Endothelial cell (in vitro differentiated cells): Measurements from ENCODE around the gene TCF15. TPM values are rescaled to one million over a fixed set of nuclear protein-coding genes. Genes with fewer than 3 reads are reported as not detected.
A peak's percentile ranks its signal among the peaks of the same experiment; 100 is the strongest.

ENCODE experiments used
- DNase-seq: peaks from one replicate; pipeline ENCODE4 v3.0.0; 2021; ENCODE audit warnings: low spot score
- H3K27ac Mint-ChIP-seq: one replicate; pipeline ENCODE4 v1.8.0; 2021; ENCODE audit warnings: mixed read lengths, inconsistent platforms; ENCODE audit not compliant: unreplicated experiment
- H3K27me3 Mint-ChIP-seq: one replicate; pipeline ENCODE4 v1.8.0; 2021; ENCODE audit warnings: mild to moderate bottlenecking, moderate library complexity, mixed read lengths, inconsistent platforms; ENCODE audit not compliant: unreplicated experiment
- H3K36me3 Mint-ChIP-seq: one replicate; pipeline ENCODE4 v1.8.0; 2021; ENCODE audit warnings: mild to moderate bottlenecking, low read depth, mixed read lengths, inconsistent platforms; ENCODE audit not compliant: unreplicated experiment
- H3K4me1 Mint-ChIP-seq: one replicate; pipeline ENCODE4 v1.8.0; 2021; ENCODE audit warnings: mild to moderate bottlenecking, mixed read lengths, inconsistent platforms; ENCODE audit not compliant: unreplicated experiment
- H3K4me3 Mint-ChIP-seq: one replicate; pipeline ENCODE4 v1.8.0; 2021; ENCODE audit warnings: mild to moderate bottlenecking, mixed read lengths, inconsistent platforms; ENCODE audit not compliant: unreplicated experiment
- H3K9me3 Mint-ChIP-seq: one replicate; pipeline ENCODE4 v1.8.0; 2021; ENCODE audit warnings: mixed read lengths, inconsistent platforms; ENCODE audit not compliant: unreplicated experiment
- total RNA-seq: library from RNA; stranded (reverse); fragmentation: NEBNext Ultra II Directional; extraction: Animal tissue kit (Norgen Biotek cat#: 25700); gene quantifications from one replicate; pipeline ENCODE4 v1.2.1, GENCODE V29; 2021; ENCODE audit not compliant: unreplicated experiment
- TF ChIP-seq, protein P1 (sequence below): fragments of 200-600 bp; sonication (generic); IDR thresholded peaks from one replicate; pipeline ENCODE4 v1.5.0; 2021; ENCODE audit warnings: antibody characterized with exemption; ENCODE audit not compliant: unreplicated experiment

The TCF15 gene
- total RNA-seq, 1 donor from 2014 or later = 6.6 TPM

DNA sequence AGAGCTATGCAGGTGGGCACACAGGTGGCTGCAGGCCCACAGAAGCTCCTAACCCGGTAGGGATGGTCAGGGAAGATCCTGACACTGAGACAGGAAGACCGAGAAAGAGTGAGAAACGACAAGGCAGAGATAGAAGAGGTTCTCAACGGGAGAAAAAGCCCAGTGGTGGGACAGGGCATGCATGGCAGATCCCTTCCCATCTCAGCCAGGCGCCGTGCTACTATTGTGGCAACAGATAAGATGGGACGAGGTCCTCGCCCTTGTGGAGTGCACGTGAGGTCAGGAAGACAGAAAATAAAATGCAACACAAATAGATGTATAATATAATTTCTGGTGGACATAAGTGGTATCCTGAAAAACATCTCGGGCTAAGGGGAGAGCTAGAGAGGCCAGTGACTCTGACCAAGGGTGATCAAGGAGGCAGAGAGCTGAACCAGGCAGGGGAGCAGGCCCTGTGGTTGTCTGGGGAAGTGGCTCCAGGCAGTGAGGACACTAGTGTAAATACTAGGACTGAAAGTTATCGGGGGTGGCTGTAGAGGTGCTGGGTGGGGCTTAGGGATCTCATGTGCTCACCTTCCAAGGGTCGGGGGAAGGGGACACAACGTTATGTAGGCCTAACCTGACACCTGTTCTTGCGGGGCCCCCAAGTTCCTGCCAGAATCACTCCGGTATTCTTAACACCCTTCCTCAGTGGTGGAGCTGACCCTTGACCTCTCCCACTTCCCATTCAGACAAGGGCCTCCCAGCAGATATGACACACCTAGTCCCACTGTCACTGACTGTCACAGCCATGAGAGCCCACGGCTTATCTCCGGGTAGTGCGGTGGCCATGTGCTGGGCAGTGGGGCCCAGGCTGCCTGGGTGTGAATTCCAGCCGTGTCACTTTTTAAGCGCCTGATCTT, 41.9 kb upstream of the TCF15 start:
- H3K36me3 Mint-ChIP-seq = peaks cover 15% of the 10 kb centered on the region
- TF ChIP-seq, protein P1, sequence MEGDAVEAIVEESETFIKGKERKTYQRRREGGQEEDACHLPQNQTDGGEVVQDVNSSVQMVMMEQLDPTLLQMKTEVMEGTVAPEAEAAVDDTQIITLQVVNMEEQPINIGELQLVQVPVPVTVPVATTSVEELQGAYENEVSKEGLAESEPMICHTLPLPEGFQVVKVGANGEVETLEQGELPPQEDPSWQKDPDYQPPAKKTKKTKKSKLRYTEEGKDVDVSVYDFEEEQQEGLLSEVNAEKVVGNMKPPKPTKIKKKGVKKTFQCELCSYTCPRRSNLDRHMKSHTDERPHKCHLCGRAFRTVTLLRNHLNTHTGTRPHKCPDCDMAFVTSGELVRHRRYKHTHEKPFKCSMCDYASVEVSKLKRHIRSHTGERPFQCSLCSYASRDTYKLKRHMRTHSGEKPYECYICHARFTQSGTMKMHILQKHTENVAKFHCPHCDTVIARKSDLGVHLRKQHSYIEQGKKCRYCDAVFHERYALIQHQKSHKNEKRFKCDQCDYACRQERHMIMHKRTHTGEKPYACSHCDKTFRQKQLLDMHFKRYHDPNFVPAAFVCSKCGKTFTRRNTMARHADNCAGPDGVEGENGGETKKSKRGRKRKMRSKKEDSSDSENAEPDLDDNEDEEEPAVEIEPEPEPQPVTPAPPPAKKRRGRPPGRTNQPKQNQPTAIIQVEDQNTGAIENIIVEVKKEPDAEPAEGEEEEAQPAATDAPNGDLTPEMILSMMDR = no peak
- no peak overlapping the region for H3K27ac Mint-ChIP-seq
- H3K4me3 Mint-ChIP-seq = peak overlapping the region; percentile 51
- H3K9me3 Mint-ChIP-seq = no peaks in the 10 kb centered on the region
- H3K4me1 Mint-ChIP-seq = peaks cover 22% of the 10 kb centered on the region
- DNase-seq = no peak
- H3K27me3 Mint-ChIP-seq = peaks cover 8% of the 10 kb centered on the region

DNA sequence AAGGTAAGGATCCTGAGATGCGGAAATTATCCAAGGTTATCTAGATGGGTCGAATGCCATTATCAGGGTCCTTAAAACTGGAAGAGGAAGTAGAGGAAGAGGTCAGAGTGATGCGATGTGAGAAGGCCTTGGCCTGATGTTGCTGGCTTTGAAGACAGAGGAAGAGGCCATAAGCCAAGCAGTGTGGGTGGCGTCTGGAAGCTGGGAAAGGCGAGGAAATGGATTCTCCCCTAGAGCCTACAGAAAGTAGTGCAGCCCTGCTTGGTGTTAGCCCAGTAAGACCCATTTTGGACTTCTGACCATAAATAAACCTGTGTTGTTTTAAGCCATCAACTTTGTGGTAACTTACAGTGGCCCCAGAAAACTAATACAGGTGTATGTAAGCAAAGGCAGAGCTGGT, 40.8 kb upstream of the TCF15 start:
- TF ChIP-seq, protein P1 = peak; percentile 21
- H3K4me3 Mint-ChIP-seq = no peak overlapping the region
- peaks cover 5% of the 10 kb centered on the region for H3K27me3 Mint-ChIP-seq
- H3K9me3 Mint-ChIP-seq = no peaks in the 10 kb centered on the region
- H3K36me3 Mint-ChIP-seq = peaks cover 15% of the 10 kb centered on the region
- H3K4me1 Mint-ChIP-seq = peaks cover 22% of the 10 kb centered on the region
- no peak for DNase-seq
- H3K27ac Mint-ChIP-seq = peak overlapping the region; percentile 9

DNA sequence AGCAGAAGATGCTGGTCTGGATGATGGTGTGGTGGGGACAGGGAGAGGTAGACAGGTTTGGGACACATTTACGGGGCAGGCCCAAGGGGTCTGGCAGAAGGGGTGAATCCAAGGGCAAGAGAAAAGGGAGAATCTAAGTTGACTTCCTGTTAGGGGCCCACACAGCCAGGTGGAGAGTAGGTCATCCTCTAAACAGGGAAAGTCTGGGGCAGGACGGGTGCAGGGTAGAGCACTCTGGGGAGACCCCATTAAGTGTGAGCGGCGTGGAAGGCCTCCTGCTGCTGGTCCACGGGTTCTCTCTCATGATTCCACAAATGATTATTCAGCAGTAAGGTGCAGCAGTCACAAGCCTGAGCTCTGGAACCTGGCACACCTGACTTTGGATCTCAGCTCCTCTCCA, 40.2 kb upstream of the TCF15 start:
- no peak overlapping the region for H3K27ac Mint-ChIP-seq
- no peaks in the 10 kb centered on the region for H3K9me3 Mint-ChIP-seq
- H3K4me1 Mint-ChIP-seq = peaks cover 22% of the 10 kb centered on the region
- H3K27me3 Mint-ChIP-seq = peaks cover 5% of the 10 kb centered on the region
- peaks cover 15% of the 10 kb centered on the region for H3K36me3 Mint-ChIP-seq
- TF ChIP-seq, protein P1 = no peak
- no peak overlapping the region for H3K4me3 Mint-ChIP-seq
- no peak for DNase-seq

DNA sequence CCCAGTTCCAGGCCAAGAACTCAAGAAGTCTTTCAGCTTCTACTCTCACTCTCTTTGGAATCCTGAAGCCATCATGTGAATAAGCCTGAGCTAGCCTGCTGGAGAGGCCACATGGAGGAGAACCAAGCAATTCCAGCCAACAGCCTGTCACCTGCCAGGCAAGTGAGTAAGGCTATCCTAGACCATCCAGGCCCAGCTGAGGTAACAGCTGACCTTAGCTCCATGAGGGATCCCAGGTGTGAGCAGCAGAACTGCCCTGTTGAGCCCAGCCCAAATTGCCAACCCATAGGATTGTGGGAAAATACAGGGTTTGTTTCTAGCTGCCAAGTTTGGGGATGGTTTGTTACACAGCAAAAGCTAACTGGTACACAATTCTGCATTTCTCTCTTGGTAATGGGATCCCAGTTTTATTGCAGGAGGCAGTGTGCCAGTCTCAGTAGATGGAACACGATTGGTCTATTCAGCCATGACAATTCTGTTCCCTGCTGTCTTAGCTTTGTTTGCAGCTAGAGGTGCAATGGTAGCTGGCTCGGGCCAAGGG, 37.4 kb upstream of the TCF15 start:
- Mint-ChIP-seq H3K36me3 (peaks cover 15% of the 10 kb centered on the region), H3K9me3 (no peaks in the 10 kb centered on the region), H3K4me1 (peaks cover 12% of the 10 kb centered on the region), H3K4me3 (no peak overlapping the region), H3K27ac (no peak overlapping the region), H3K27me3 (peaks cover 6% of the 10 kb centered on the region)
- TF ChIP-seq, protein P1 = no peak
- DNase-seq = no peak

DNA sequence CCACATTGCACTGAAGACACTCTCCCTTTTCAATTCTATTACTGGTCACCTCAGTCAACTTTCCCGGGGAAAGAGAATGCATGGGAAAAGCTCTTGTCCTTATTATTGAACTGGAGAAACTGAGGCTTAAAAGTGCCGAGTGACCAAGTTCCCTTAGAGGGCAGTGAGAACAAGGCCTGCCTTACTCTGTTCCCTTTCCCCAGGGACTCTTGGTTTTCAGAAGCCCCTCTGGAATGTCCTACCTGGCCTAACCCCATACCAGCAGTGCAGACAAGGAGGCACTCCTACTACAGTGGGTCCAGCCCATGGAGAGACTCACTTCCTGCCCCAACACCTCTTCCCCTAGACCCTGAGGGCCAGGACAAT, 36.7 kb upstream of the TCF15 start:
- peaks cover 6% of the 10 kb centered on the region for H3K27me3 Mint-ChIP-seq
- DNase-seq = no peak

More for the DNA sequence above, 36.7 kb upstream of the TCF15 start:
- no peak overlapping the region for H3K27ac Mint-ChIP-seq
- H3K9me3 Mint-ChIP-seq = no peaks in the 10 kb centered on the region
- peaks cover 7% of the 10 kb centered on the region for H3K4me1 Mint-ChIP-seq
- no peak overlapping the region for H3K4me3 Mint-ChIP-seq
- peaks cover 15% of the 10 kb centered on the region for H3K36me3 Mint-ChIP-seq
- TF ChIP-seq, protein P1 = no peak
